Esophagus muscularis mucosa (tissue), 4 donors: ENCODE measurements around the gene MACROD2. TPM values are rescaled to one million over a fixed set of nuclear protein-coding genes. Genes with fewer than 3 reads are reported as not detected.

Experiments used
- DNase-seq: peaks from one replicate; pipeline ENCODE4 v3.0.0-alpha.2; 2017; ENCODE audit errors: extremely low spot score
- H3K27ac ChIP-seq, 4 donors: fragments of 200-600 bp; sonication (generic); replicated peaks in 1 of 4; 1 replicate in 3 of 4; 2 replicates in 1 of 4; pipeline ENCODE4 v1.5.1; 2016 to 2019; ENCODE audit warnings: mild to moderate bottlenecking in 1 of 4
- H3K27me3 ChIP-seq, 4 donors: fragments of 200-600 bp; sonication (generic); one replicate each; pipeline versions ENCODE4 v1.5.1 to v1.6.0; 2016 to 2019
- H3K36me3 ChIP-seq, 4 donors: fragments of 200-600 bp; sonication (generic); one replicate each; pipeline ENCODE4 v1.5.1; 2016 to 2019
- H3K4me1 ChIP-seq, 4 donors: fragments of 200-600 bp; sonication (generic); one replicate each; pipeline ENCODE4 v1.5.1; 2016 to 2019
- H3K4me3 ChIP-seq, 4 donors: fragments of 200-600 bp; sonication (generic); 1 replicate in 2 of 4; 2 replicates in 2 of 4; pipeline ENCODE4 v1.5.1; 2016 to 2019; ENCODE audit warnings: mild to moderate bottlenecking in 4 of 4, moderate library complexity in 1 of 4
- H3K9me3 ChIP-seq, 4 donors: fragments of 200-600 bp; sonication (generic); 1 replicate in 3 of 4; 2 replicates in 1 of 4; pipeline ENCODE4 v1.5.1; 2016 to 2019
- EP300 ChIP-seq: sonication (generic); formaldehyde crosslinking; IDR thresholded peaks from one replicate; pipeline ENCODE4 v1.6.1; 2017; ENCODE audit warnings: antibody characterized with exemption
- POLR2A ChIP-seq: fragments of 450-650 bp; IDR thresholded peaks from one replicate; pipeline ENCODE4 v1.6.1; 2017; ENCODE audit warnings: antibody characterized with exemption, moderate library complexity, mild to moderate bottlenecking, low read depth
- POLR2AphosphoS5 ChIP-seq, 2 donors: sonication (generic); formaldehyde crosslinking; IDR thresholded peaks; one replicate each; pipeline ENCODE4 v1.6.1; 2017; ENCODE audit warnings: antibody characterized with exemption in 2 of 2
- WGBS: methylation state at CpG from one replicate; pipeline ENCODE4 v1.1.5; 2018; 5-methylcytosine and 5-hydroxymethylcytosine counted together
- intact Hi-C: fragments of 100-400 bp; cut with DNase I; formaldehyde crosslinking; loops from one replicate; pipeline ENCODE4 v1.15.1; 2023
- total RNA-seq, 4 donors: library from RNA; depleted of rRNA; stranded (reverse); fragments of >200 nt; gene quantifications; one replicate each; pipeline versions ENCODE4 v1.1.0 to v1.2.1, GENCODE V29; 2016
- TF ChIP-seq, protein P1 (sequence below), 3 experiments: fragments of 200-600 bp in 2 of 3; fragments of 450-650 bp in 1 of 3; sonication (generic) in 2 of 3; IDR thresholded peaks; one replicate each; pipeline ENCODE4 v1.5.1; 2017 to 2019; ENCODE audit warnings: antibody characterized with exemption in 3 of 3, mild to moderate bottlenecking in 2 of 3, moderate library complexity in 1 of 3

MACROD2 gene
- total RNA-seq, 4 donors from 2014 or later, result 1.4 to 3.6 (median 2.6) TPM

DNA sequence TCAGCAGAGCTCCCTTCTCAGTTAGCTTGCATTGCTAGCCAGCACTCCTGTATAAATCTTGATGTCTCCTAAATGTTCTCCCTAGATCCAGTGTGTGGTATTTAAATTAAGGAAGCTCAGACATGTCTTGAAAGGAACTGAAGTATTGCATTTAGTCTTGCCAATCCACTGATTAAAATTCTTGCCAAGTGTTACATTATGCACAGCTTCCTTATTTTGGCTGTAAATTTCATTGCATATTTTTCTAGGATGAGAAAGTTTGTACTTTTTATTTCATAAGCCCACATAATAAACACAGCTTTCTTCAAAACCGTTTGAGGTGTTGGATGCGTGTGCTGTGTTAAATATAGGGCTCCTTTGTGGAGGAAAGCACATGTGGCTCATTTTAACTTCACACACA is 671.9 kb downstream of the MACROD2 start:
- WGBS, result 54% methylated on average over 2 of the region's 2 CpGs
- TF ChIP-seq POLR2AphosphoS5 (IDR thresholded peaks at IDR 0.05) (no peak), EP300 (no peak), POLR2A (no peak)
- TF ChIP-seq, protein P1, sequence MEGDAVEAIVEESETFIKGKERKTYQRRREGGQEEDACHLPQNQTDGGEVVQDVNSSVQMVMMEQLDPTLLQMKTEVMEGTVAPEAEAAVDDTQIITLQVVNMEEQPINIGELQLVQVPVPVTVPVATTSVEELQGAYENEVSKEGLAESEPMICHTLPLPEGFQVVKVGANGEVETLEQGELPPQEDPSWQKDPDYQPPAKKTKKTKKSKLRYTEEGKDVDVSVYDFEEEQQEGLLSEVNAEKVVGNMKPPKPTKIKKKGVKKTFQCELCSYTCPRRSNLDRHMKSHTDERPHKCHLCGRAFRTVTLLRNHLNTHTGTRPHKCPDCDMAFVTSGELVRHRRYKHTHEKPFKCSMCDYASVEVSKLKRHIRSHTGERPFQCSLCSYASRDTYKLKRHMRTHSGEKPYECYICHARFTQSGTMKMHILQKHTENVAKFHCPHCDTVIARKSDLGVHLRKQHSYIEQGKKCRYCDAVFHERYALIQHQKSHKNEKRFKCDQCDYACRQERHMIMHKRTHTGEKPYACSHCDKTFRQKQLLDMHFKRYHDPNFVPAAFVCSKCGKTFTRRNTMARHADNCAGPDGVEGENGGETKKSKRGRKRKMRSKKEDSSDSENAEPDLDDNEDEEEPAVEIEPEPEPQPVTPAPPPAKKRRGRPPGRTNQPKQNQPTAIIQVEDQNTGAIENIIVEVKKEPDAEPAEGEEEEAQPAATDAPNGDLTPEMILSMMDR (IDR thresholded peaks at IDR 0.05), result no peak
- no peaks in the 10 kb centered on the region for H3K9me3 ChIP-seq
- no peaks in the 10 kb centered on the region for H3K36me3 ChIP-seq
- H3K27me3 ChIP-seq, result no peaks in the 10 kb centered on the region
- no peaks in the 10 kb centered on the region for H3K4me1 ChIP-seq
- intact Hi-C loops, result no loop called here
- no peak overlapping the region for H3K4me3 ChIP-seq
- no peak overlapping the region for H3K27ac ChIP-seq
- DNase-seq, result no peak

DNA sequence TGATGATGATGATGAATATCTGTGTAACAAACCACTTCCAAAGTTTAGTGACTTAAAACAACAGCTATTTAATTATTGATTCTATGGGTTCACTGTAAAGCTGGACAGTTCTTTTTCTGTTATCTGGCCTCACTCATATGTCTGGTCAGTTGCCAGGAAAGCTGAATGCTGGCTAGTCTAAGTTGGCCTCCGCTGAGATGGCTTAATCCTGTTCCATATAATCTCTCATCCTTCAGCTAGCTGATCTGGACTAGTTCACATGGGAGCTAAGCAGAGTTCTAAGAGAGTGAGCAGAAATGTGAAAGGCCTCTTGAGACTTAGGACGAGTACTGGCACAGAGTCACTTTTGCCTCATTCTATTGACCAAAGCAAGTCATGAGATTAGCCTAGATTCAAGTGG is 676.8 kb downstream of the MACROD2 start:
- DNase-seq, result no peak
- TF ChIP-seq EP300, result no peak
- TF ChIP-seq POLR2AphosphoS5 (IDR thresholded peaks at IDR 0.05), result no peak
- TF ChIP-seq, protein P1 (IDR thresholded peaks at IDR 0.05), result no peak
- TF ChIP-seq POLR2A, result no peak
- Histone ChIP-seq H3K36me3 (no peaks in the 10 kb centered on the region), H3K4me1 (no peaks in the 10 kb centered on the region), H3K4me3 (no peak overlapping the region), H3K9me3 (no peaks in the 10 kb centered on the region), H3K27me3 (no peaks in the 10 kb centered on the region), H3K27ac (no peak overlapping the region)
- 59% methylated on average over 2 of the region's 2 CpGs for WGBS
- intact Hi-C loops, result no loop called here

DNA sequence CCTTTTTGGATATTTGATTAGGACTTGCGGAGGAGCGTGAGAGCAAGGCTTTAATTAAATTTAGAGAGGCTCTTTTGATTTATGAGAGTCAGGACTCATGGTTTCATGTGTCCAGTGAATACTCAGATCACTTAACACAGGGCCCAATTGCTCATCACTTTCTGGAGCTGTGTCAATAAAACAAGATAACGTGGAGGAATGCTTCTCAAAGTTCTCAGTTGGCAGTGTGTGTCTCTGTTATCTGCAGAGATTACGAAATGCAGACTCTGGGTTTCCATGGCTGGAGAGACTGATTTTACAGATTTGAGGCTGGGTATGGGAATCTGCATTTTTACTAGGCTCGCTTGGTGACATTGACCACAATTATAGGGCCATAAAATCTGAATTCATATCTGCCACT is 677.8 kb downstream of the MACROD2 start:
- Histone ChIP-seq H3K9me3 (no peaks in the 10 kb centered on the region), H3K4me1 (no peaks in the 10 kb centered on the region), H3K27me3 (no peaks in the 10 kb centered on the region), H3K36me3 (no peaks in the 10 kb centered on the region), H3K27ac (no peak overlapping the region), H3K4me3 (no peak overlapping the region)
- intact Hi-C loops, result no loop called here
- 86% methylated on average over 5 of the region's 5 CpGs for WGBS
- no peak for DNase-seq
- TF ChIP-seq POLR2A, result no peak
- no peak for TF ChIP-seq EP300
- TF ChIP-seq, protein P1 (IDR thresholded peaks at IDR 0.05), result no peak
- TF ChIP-seq POLR2AphosphoS5 (IDR thresholded peaks at IDR 0.05), result no peak

DNA sequence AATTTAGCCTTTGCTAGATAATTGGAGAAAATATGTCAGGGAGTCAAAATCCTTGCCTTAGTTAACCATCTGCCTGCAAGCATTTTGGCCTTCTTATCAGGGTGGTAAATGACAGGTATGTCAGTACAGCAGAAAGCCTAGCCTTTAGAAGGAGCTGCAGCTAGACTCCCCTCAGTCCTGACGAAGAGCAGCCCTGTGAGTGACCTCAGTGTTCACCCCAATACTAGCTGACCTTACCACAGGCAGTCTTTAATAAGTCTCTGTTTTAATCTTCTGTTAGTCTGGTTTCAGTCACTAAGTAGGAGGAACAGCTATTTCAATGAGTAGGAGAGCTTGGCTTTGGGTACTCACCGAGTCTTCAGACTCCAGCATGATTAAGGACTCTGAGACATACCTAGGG is 682.1 kb downstream of the MACROD2 start:
- Histone ChIP-seq H3K36me3 (no peaks in the 10 kb centered on the region), H3K9me3 (no peaks in the 10 kb centered on the region), H3K4me1 (no peaks in the 10 kb centered on the region), H3K4me3 (no peak overlapping the region), H3K27ac (no peak overlapping the region), H3K27me3 (no peaks in the 10 kb centered on the region)
- WGBS, result 86% methylated on average over 2 of the region's 2 CpGs
- DNase-seq, result no peak
- intact Hi-C loops, result no loop called here
- TF ChIP-seq, protein P1 (IDR thresholded peaks at IDR 0.05), result no peak
- TF ChIP-seq POLR2AphosphoS5 (IDR thresholded peaks at IDR 0.05) (no peak), EP300 (no peak), POLR2A (no peak)

DNA sequence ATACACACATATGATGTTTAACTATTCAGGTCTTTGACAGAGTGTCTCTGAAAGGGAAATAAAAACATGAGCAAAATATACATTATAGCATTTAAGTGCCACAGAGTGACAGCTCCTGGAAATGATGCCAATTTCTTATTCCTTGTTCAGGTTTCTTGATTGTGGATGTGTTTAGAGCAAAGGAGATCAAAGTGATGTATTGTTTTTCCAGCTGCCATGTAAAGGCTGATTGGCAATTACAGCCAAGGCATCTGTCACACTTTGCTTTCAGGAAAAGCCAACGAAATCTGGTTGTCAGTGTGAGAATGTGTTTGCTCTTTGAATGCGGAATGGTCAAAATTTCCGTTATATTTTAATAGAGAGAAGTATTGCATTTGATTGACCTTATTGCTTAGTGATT is 689.9 kb downstream of the MACROD2 start:
- Histone ChIP-seq H3K27ac (no peak overlapping the region), H3K4me1 (no peaks in the 10 kb centered on the region), H3K27me3 (no peaks in the 10 kb centered on the region), H3K36me3 (no peaks in the 10 kb centered on the region), H3K9me3 (no peaks in the 10 kb centered on the region), H3K4me3 (no peak overlapping the region)
- 86% methylated on average over 3 of the region's 3 CpGs for WGBS
- TF ChIP-seq POLR2A, result no peak
- TF ChIP-seq EP300, result no peak
- TF ChIP-seq POLR2AphosphoS5 (IDR thresholded peaks at IDR 0.05), result no peak
- TF ChIP-seq, protein P1 (IDR thresholded peaks at IDR 0.05), result no peak
- DNase-seq, result no peak
- intact Hi-C loops, result no loop called here
